AML-193 (cell line): ENCODE measurements around the gene SPAG9.

Experiments
- DNase-seq, 2 experiments: peaks; one replicate each; lab custom pipeline; 2025; lab: John Stamatoyannopoulos, UW

SPAG9 gene

GRCh38 chr17:50986989-50987660 lies 133.5 kb downstream of the SPAG9 start:
- no peak for DNase-seq

GRCh38 chr17:50981279-50981678 lies 139.4 kb downstream of the SPAG9 start:
- DNase-seq, result no peak

- DNase-seq, result no peak
Measured at GRCh38 chr17:50979524-50979927, 141.1 kb downstream of the SPAG9 start.

GRCh38 chr17:50977487-50978159 lies 143.0 kb downstream of the SPAG9 start:
- DNase-seq, result no peak

GRCh38 chr17:50976951-50977472 lies 143.7 kb downstream of the SPAG9 start:
- DNase-seq, result no peak

GRCh38 chr17:50973557-50974494 lies 146.8 kb downstream of the SPAG9 start:
- no peak for DNase-seq

GRCh38 chr17:50972577-50972976 lies 148.1 kb downstream of the SPAG9 start:
- DNase-seq, result no peak

GRCh38 chr17:50967795-50968194 lies 152.9 kb downstream of the SPAG9 start:
- no peak for DNase-seq

- DNase-seq, result no peak
Measured at GRCh38 chr17:50966163-50966666, 154.5 kb downstream of the SPAG9 start.

GRCh38 chr17:50963139-50963538 lies 157.5 kb downstream of the SPAG9 start:
- peak; percentile 32 to 46 for DNase-seq

- DNase-seq, result no peak
Measured at GRCh38 chr17:50961282-50962220, 159.1 kb downstream of the SPAG9 start.

GRCh38 chr17:50959341-50959740 lies 161.3 kb downstream of the SPAG9 start:
- no peak for DNase-seq

- DNase-seq, result no peak
Measured at GRCh38 chr17:50957600-50958575, 162.8 kb downstream of the SPAG9 start.

GRCh38 chr17:50956750-50957523 lies 163.7 kb downstream of the SPAG9 start:
- DNase-seq, result peak; percentile 56 to 63

- no peak for DNase-seq
Measured at GRCh38 chr17:50956409-50956749, 164.3 kb downstream of the SPAG9 start.

- no peak for DNase-seq
Measured at GRCh38 chr17:50955667-50956120, 165.0 kb downstream of the SPAG9 start.

GRCh38 chr17:50955160-50955559 lies 165.5 kb downstream of the SPAG9 start:
- no peak for DNase-seq

GRCh38 chr17:50954641-50955121 lies 166.0 kb downstream of the SPAG9 start:
- no peak for DNase-seq
